HepG2 (cell line): Measurements from ENCODE around the gene DHX57. TPM values are rescaled to one million over a fixed set of nuclear protein-coding genes. Genes with fewer than 3 reads are reported as not detected.
"Not testable (repeated sequence)": the region's sequence is repeated elsewhere in the genome, so short reads cannot be mapped to it uniquely, and the experiment has no call there.

Experiments used
- ATAC-seq: fragments of 200-7000 bp; cut with Tn5 transposase; 3 replicates; pipeline ENCODE4 v1.9.1; 2020; ENCODE audit warnings: mild to moderate bottlenecking, moderate library complexity
- BruUV-seq: library from RNA; stranded (reverse); fragments of 400-500 nt; replicated peaks from 2 replicates; lab custom pipeline; 2021; lab: Mats Ljungman, UMichigan
- CTCF ChIA-PET: fragments of 300-600 bp; formaldehyde crosslinking; extraction: SDS; loops from one replicate; lab custom pipeline; 2021; ENCODE audit warnings: low total read pairs, inconsistent platforms, low intra/inter-chr PET ratio; lab: Yijun Ruan, JAX
- POLR2A ChIA-PET: fragments of 350-600 bp; sonication (Branson Sonifier 250); formaldehyde crosslinking; loops from one replicate; lab custom pipeline; 2020; ENCODE audit warnings: antibody characterized with exemption, inconsistent platforms; lab: Yijun Ruan, JAX
- DNase-seq: peaks from one replicate; pipeline ENCODE4 v3.0.0-alpha.2; 2015; ENCODE audit warnings: low spot score
- FAIRE-seq: peaks from 3 replicates; lab custom pipeline; 2011; peaks lifted over from hg19 to GRCh38; lab: Jason Lieb, UNC
- H2AFZ ChIP-seq: one replicate; pipeline ENCODE4 v1.6.1; 2011; ENCODE audit warnings: low read length, inconsistent platforms
- H3K27ac ChIP-seq: fragments of 300-600 bp; 3 replicates; pipeline ENCODE4 v1.8.0; 2011; ENCODE audit warnings: mixed run types, mild to moderate bottlenecking, mixed read lengths, low read length, inconsistent platforms; ENCODE audit not compliant: insufficient read depth; ENCODE audit errors: extremely low read length
- H3K27me3 ChIP-seq, 2 experiments: fragments of 200-600 bp in 1 of 2; 2 replicates in 1 of 2; 3 replicates in 1 of 2; pipeline versions ENCODE4 v1.6.0 to v1.8.0; 2011; ENCODE audit warnings: low read length in 2 of 2, mild to moderate bottlenecking in 2 of 2, moderate library complexity in 2 of 2, inconsistent platforms in 1 of 2; ENCODE audit not compliant: insufficient read depth in 2 of 2, control insufficient read depth in 1 of 2
- H3K36me3 ChIP-seq, 2 experiments: fragments of 200-600 bp in 1 of 2; replicated peaks in 1 of 2; 2 replicates in 1 of 2; 3 replicates in 1 of 2; pipeline versions ENCODE4 v1.5.1 to v1.8.0; 2011; ENCODE audit warnings: low read length in 2 of 2, inconsistent platforms in 1 of 2; ENCODE audit not compliant: insufficient read depth in 2 of 2, control insufficient read depth in 1 of 2
- H3K4me1 ChIP-seq: 2 replicates; pipeline ENCODE4 v1.5.1; 2012; ENCODE audit warnings: low read length, inconsistent platforms; ENCODE audit not compliant: insufficient read depth
- H3K4me2 ChIP-seq: 2 replicates; pipeline ENCODE4 v1.6.0; 2011; ENCODE audit warnings: low read depth, low read length, inconsistent platforms
- H3K4me3 ChIP-seq, 3 experiments: fragments of 200-600 bp in 1 of 3; sonication (generic), shearing (Covaris generic) in 1 of 3; replicated peaks in 1 of 3; 2 replicates each; pipeline ENCODE4 v1.5.1; 2011 to 2016; ENCODE audit warnings: low read length in 3 of 3, inconsistent platforms in 2 of 3, low read depth in 2 of 3, mild to moderate bottlenecking in 2 of 3, control low read depth in 1 of 3, mixed read lengths in 1 of 3; ENCODE audit not compliant: insufficient read depth in 1 of 3
- H3K79me2 ChIP-seq: one replicate; pipeline ENCODE4 v1.6.1; 2011; ENCODE audit warnings: low read length, inconsistent platforms; ENCODE audit not compliant: insufficient read depth
- H3K9ac ChIP-seq: 2 replicates; pipeline ENCODE4 v1.6.0; 2011; ENCODE audit warnings: mild to moderate bottlenecking, low read depth, low read length, inconsistent platforms; ENCODE audit not compliant: insufficient read depth
- H3K9me3 ChIP-seq: 2 replicates; pipeline ENCODE4 v1.5.1; 2012; ENCODE audit warnings: mild to moderate bottlenecking, low read length
- H4K20me1 ChIP-seq: 2 replicates; pipeline ENCODE4 v1.6.0; 2011; ENCODE audit warnings: inconsistent platforms, mild to moderate bottlenecking, low read length, moderate library complexity; ENCODE audit not compliant: insufficient read depth
- KDM5B ChIP-seq: sonication (generic); formaldehyde crosslinking; IDR thresholded peaks from 2 replicates; pipeline ENCODE4 v1.4.0; 2020; ENCODE audit warnings: missing genetic modification reagents, mild to moderate bottlenecking, borderline replicate concordance
- PRDM4 ChIP-seq: sonication (generic); formaldehyde crosslinking; IDR thresholded peaks from 2 replicates; pipeline ENCODE4 v1.9.0; 2021; ENCODE audit warnings: missing genetic modification reagents, borderline replicate concordance
- ZNF570 ChIP-seq: sonication (generic); formaldehyde crosslinking; IDR thresholded peaks from 2 replicates; pipeline ENCODE4 v1.4.0; 2020; ENCODE audit warnings: mild to moderate bottlenecking, missing genetic modification reagents, borderline replicate concordance
- WGBS: methylation state at CpG from one replicate; pipeline ENCODE4 v1.1.6; 2017; ENCODE audit warnings: low lambda C conversion rate; 5-methylcytosine and 5-hydroxymethylcytosine counted together
- in situ Hi-C: cut with HindIII; loops from 2 replicates; pipeline ENCODE4 v1.10.0; 2017; ENCODE audit warnings: low pct_unique_long_range_greater_than_20kb; ENCODE audit not compliant: extremely low pct_ligation_motif_present
- intact Hi-C: fragments of 100-400 bp; cut with micrococcal nuclease; formaldehyde crosslinking; loops from one replicate; pipeline ENCODE4 v1.10.0; 2022; ENCODE audit not compliant: unreplicated experiment
- polyA plus RNA-seq, 8 experiments: library from polyadenylated mRNA; depleted of rRNA in 3 of 8; stranded (reverse) in 7 of 8; unstranded in 1 of 8; fragments of >200 nt; fragmentation: Illumina TruSeq in 4 of 8; extraction: Trizol in 4 of 8; gene quantifications; 2 replicates each; pipeline versions ENCODE4 v1.2.1 to v1.2.3, GENCODE V29; 2011 to 2016; ENCODE audit warnings: low read depth in 4 of 8, missing spikeins in 1 of 8, mixed read lengths in 1 of 8; ENCODE audit not compliant: insufficient read depth in 1 of 8
- total RNA-seq, 5 experiments: library from RNA; depleted of rRNA; stranded (reverse); fragments of >200 nt; fragmentation: Illumina TruSeq; extraction: Trizol; gene quantifications; 2 replicates each; pipeline ENCODE4 v1.2.3, GENCODE V29; 2016; ENCODE audit warnings: low read depth in 1 of 5

The DHX57 gene
- total and polyA plus RNA-seq, 2 of the 13 experiments (the other 11 are each of a cell fraction or from before 2014, with no cell fraction given), result 9.2 to 24.2 TPM

DNA sequence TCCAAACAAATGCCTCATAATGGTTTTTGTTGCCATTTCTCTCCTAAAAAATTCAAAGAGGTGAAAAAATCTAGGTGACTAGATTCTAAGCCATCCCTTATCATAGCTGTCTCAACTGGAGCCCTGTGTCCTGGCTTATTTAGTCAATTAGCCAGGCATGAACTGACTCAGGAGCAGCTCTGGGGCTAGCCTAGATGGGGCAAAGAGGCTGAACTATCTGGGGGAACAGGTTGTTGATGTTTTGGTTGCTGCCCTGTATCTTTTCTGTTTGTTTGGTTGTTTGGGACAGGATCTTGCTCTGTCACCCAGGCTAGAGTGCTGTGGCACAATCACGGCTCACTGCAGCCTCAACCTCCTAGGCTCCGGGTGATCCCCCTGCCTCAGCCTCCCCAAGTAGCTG, 83.0 kb downstream of the DHX57 start:
- Histone ChIP-seq H3K79me2 (no peaks in the 10 kb centered on the region), H3K4me3 (no peak overlapping the region), H2AFZ (no peak overlapping the region), H3K27me3 (no peaks in the 10 kb centered on the region), H4K20me1 (no peaks in the 10 kb centered on the region), H3K27ac (no peak overlapping the region), H3K9me3 (no peaks in the 10 kb centered on the region), H3K4me2 (no peak overlapping the region), H3K9ac (no peak overlapping the region), H3K4me1 (peaks cover 40% of the 10 kb centered on the region), H3K36me3 (0 out of 5 replicates have a peak, but pooled peaks cover 0 to under 1% of the 10 kb centered on the region in 2 experiments)
- no peak for TF ChIP-seq PRDM4 (CRISPR knock-in tag)
- no peak for TF ChIP-seq ZNF570 (CRISPR knock-in tag)
- TF ChIP-seq KDM5B, result no peak
- no peak for DNase-seq
- 42% methylated on average over 2 of the region's 2 CpGs for WGBS
- POLR2A ChIA-PET, result no interaction called here
- BruUV-seq, result no TSS peak
- CTCF ChIA-PET, result no interaction called here
- in situ Hi-C loops, result no loop called here
- no peak for FAIRE-seq
- no peak for ATAC-seq
- intact Hi-C loops, result no loop called here

- H3K27me3 ChIP-seq, H3K27ac ChIP-seq, H3K9me3 ChIP-seq, H3K9ac ChIP-seq, intact Hi-C loops, H3K79me2 ChIP-seq, H3K36me3 ChIP-seq, CTCF ChIA-PET, POLR2A ChIA-PET, H3K4me3 ChIP-seq, in situ Hi-C loops, H3K4me2 ChIP-seq, ATAC-seq, FAIRE-seq, DNase-seq, H4K20me1 ChIP-seq, H2AFZ ChIP-seq, BruUV-seq: not testable (repeated sequence)
- WGBS, result 85% methylated on average over 8 of the region's 8 CpGs
- H3K4me1 ChIP-seq, result peaks cover 40% of the 10 kb centered on the region
Observed at GRCh38 chr2:38792321-38792720, 83.4 kb downstream of the DHX57 start.
